HG03558 (cell line): ENCODE measurements around the gene FBXL5.

ENCODE experiments used
- ATAC-seq: cut with Tn5 transposase; IDR thresholded peaks from one replicate; pipeline ENCODE4 v1.9.1; 2021; ENCODE audit warnings: moderate number of reproducible peaks; ENCODE audit not compliant: unreplicated experiment; ENCODE audit errors: extremely low read depth

The FBXL5 gene

DNA sequence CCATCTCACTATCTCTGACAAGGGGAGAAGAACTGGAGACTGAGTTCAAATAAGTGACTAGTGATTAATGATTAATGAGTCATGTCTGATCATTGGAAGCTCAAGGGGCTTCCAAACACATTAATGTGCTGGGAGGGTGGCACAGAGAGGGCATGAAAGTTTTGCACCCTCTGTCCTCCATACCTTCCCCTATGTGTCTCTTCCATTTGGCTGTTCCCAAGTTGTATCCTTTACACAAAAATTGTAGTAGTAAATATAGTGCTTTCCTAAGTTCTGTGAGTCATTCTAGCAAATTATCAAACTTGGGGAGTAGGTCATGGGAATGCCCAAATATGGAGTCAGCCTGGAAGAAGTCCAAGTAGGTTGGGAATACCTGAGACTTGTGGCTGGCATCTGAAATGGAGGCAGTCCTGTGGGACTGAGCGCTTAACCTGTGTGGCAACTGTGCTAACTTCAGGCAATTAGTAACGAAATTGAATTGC lies 22.4 kb upstream of the FBXL5 start:
- ATAC-seq = no peak

DNA sequence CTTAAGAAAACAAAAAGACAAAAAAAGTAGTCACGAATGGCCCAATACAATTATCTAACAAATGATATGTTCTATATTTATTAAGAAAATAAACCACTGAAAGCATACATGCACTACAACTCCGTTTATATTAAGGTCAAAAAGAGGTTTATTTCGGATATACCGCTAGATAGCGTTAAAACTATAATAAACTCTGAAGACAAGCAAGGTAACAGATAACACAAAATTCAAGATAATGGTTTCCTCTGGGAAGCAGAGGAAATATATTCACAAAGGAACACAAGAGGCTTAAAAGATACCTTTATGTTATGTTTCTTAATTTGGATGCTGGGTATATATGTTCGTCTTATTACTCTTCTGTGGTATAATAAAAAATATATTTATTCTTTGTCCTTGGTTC lies 21.7 kb upstream of the FBXL5 start:
- no peak for ATAC-seq

DNA sequence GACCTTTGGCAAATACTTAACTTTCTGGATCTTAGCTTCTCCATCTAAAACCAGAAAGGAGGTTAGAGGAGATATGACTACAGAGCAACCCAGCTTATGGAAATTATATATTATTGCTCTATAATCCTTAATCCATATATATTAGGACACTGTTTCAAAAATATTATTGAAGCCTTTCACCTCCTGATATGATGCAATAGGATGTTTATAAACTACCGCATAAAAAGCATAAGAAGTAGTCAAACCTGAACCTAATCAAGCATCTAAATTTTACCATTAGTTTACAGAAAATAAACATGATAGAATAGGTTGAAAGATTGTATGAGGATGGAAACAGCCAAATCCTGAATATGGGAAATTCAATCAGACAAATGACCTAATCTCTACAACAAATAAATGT lies 20.9 kb upstream of the FBXL5 start:
- ATAC-seq = no peak

DNA sequence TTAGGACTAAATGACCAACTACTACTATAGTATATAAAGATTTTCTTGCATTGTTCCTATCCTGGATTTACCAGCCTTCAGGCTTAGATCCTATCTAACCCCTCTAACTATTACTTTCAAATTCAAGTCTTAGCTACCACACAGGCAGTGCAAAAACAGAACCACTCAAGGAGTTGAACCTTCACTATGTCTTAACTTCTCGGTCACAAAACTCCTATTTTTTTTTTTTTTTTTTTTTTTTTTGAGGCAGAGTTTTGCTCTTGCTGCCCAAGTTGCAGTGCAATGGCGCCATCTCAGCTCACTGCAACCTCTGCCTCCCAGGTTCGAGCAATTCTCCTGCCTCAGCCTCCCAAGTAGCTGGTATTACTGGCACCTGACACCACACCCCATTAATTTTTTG lies 20.2 kb upstream of the FBXL5 start:
- ATAC-seq = no peak

DNA sequence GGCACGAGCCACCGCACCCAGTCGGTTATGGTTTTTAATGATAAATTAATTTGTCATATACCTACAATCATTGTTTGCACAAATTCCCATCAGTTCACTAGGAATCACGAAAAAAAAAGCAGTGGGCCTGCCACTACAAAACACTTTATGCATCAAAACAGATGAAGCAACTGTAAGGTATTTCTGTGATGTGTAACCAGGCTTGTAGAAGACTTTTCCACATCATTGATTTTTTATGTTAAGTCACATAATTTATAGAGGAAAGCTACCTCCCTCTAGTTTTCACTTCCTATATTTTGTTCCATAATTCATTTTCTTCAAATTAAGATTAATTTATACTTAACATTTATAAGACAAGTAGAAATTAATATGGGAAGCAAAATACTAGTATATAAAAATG lies 19.8 kb upstream of the FBXL5 start:
- no peak for ATAC-seq

DNA sequence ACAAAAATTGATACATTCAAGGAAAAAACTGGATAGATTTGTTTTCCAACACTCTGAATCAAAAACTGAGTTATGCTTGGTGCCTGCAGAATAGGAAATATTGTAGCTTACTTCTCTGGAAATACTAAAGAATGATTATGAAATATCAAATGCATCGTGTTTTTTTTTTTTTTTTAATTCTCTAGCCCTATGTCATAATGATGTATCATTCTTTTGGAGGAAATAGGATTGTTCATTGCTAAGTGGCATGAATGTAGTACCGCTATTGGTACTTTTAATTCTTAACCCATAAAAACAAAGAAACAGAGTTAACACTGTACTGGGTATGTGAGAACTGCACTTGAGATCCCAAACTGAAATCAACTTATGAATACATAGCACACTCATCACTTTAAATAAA lies 18.9 kb upstream of the FBXL5 start:
- no peak for ATAC-seq

DNA sequence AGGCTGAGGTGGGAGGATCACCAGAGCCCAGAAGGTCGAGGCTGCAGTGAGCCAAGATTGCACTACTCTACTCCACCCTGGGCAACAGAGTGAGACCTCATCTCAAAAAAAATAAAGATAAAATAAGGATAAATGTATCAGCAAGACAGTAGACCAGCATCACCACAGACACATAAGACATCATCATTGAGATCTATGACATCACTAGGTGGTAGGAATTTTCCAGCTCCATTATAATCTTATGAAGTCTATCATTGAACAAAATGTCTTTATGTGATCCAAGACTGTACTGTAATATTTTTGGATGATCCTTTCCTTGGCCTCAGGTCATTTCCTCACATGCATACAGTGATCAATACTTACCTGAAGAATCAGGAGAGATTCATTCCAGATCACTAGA lies 18.2 kb upstream of the FBXL5 start:
- no peak for ATAC-seq

DNA sequence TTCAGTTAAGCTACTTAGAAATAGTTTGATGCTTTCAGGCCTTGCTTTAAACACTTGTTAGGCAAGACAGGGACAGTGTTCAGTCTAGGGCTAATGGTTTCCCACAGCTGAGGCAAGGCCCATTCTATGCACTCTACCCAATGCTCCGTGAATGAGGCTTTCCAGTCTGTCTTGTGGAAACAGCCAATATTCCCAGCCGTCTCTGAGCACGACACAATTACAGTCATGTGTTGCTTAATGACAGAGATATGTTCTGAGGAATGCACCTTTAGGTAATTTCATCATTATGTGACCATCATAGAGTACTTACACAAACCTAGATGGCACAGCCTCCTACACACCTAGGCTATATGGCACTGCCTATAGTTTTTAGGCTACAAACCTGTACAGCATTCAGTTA lies 16.9 kb upstream of the FBXL5 start:
- no peak for ATAC-seq

DNA sequence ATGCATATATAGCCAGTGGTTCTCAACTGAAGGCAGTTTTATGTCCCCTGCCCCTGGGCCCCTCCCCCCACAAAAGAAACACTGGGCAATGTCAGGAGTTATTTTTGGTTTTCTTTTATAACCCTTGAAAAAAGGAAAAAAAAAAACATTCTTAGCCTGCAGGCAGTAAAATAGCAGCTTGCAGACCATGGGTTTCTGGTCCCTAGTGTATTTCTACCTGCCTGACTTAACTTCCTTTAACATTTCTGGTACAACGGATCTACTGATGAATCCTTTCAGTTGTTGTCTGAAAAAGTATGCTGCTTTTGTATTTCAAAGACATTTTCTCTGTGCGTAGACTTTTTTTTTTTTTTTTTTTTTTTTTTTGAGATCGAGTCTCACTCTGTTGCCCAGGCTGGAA lies 15.4 kb upstream of the FBXL5 start:
- ATAC-seq = no peak

DNA sequence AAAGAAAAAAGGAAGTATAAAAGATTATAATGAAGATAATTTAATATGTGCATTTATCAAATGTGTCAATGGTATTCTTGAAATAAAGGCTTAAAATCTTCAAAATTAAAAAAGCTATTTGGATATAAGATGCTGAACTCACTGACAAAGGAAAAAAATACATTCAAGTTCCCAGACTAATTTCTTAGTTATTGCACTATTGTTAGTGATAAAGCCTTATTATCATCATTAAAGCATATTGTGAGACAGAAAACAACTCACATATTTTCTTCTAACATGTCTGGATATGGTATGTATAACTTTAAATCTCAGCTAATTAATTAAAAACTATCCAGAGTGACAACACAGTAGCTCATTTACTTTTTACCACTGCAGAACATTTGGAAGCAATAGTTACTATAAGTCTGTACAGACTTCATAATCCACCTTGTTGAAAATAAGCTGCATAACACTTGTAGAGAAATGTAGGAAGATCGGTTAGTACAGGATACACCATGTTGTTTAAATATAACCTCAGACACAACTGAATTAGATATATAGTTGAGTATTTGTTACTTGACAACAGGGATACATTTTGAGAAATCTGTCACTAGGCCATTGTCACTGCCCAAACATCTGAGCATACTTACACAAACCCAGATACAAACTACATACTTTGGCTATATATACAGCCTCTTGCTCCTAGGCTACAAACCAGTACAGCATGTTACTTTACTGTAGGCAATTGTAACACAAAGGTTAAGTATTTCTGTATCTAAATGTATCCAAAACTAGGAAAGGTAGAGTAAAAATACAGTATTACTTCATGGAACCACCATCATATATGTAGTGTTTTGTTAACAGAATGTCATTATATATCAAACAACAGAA lies 13.6 kb upstream of the FBXL5 start:
- ATAC-seq = no peak

DNA sequence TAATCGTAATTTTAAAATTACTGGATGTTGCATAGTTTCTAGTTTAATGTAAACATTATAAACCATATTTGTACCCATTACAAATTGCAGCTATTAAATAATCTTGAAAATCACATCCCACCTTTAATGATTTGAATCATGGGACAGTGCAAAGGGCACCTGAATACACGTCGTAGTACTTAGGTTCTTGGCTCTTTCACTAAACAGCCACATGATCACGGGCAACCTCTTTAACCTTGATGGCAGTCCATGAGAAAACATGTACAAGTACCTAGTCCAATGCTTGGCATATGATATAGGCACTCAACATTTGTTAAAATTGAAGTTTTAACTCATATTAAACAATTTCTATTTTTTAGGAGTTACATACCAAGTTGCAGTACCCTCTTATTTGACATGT lies 11.8 kb upstream of the FBXL5 start:
- ATAC-seq = no peak

DNA sequence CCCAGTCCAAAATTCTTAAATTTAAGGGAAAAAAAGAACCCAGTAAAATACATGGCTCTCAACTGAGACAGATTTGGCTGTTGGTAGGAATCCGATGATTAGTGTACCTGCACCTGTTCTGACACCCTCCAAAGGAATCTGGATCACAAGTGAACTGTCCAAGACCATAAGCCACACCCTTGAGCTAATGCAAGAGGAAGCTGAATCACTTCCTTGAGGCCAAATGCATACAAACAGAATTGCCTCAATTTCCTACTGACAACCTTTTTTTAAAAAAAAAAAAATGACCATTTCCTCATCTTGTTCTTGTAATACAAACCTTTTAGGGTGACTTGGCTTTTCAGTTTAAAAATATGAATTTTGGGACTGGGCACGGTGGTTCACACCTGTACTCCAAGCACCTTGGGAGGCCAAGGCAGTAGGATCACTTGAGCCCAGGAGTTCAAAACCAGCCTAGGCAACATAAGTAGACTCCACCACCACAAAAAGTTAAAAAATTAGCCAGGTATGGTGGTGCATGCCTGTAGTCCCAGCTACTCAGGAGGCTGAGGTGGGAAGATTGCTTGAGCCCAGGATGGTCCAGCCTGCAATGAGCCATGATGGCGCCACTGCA lies 10.7 kb upstream of the FBXL5 start:
- no peak for ATAC-seq

DNA sequence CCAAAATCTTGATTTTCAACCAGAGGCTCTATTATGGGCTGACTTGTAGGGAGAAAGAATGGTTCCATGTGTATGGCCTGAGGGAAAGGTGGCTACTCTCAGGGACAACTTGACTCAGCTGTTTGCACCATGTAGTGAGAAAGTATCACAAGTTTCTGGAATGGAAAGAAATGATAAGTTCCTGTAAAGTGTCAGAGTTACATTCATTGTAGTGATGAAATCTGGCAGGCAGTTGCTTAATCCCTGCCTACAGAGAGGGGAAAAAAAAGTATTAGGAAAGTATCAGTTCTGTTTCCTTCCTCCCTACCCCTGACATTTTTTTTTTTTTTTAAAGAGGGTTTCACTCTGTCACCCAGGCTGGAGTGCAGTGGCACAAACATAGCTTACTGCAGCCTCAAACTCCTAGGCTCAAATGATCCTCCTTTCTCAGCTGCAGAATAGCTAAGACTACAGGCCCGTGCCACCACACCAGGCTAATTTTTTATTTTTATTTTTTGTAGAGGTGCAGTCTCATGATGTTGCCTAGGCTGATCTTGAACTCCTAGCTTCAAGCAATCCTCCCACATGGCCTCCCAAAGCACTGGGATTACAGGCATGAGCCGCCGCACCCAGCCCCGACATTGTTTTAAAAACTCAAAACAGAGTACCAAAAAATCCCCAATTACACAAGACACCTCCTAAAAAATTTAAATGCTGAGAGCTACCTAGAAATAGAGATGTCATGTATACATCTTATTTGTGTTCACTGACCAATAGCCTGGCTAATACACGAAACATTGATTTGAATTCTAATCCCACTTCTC lies 4.8 kb upstream of the FBXL5 start:
- no peak for ATAC-seq

DNA sequence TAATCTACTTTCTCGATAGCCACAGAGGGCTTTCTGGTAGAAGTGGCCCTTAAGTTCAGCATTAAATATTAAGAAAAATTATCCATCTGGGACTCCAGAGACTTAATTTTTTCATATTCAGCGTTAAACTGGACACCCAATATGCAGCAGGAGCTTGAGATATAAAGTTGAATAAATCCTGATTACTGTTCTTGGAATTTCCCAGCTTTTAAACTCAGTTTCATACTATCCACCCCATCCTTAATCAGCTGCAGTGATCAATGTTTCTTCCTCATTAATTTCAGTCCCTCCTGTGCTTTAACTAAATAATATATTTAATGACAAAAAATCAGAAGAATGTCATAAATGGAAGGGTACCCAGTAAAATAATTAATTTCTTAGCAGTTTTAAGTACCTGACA lies 3.6 kb upstream of the FBXL5 start:
- ATAC-seq = no peak

DNA sequence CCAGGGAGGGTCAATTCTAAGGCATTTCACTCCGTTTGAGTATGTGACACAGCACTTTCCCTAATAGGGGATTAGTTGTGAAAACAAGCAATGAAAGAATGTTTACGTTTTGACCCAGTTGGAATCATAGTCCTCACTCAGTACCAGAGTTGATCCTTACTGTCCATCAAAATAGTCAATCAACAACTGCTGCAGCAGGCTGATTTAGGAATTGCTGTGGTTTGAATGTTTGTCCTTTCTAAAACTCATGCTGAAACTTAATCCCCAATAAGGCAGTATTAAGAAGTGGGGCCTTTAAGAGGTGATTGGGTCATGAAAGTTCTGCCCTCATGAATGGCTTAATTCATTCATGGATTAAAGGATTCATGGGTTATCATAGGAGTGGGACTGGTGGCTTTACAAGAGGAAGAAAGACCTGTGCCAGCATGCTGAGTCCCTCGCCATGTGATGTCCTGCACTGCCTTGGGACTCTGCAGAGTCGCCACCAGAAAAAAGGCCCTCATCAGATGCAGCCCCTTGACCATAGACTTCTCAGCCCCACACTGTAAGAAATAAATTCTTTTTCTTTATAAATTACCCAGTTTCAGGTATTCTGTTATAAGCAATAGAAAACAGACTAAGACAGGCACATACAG lies 3.1 kb upstream of the FBXL5 start:
- no peak for ATAC-seq

DNA sequence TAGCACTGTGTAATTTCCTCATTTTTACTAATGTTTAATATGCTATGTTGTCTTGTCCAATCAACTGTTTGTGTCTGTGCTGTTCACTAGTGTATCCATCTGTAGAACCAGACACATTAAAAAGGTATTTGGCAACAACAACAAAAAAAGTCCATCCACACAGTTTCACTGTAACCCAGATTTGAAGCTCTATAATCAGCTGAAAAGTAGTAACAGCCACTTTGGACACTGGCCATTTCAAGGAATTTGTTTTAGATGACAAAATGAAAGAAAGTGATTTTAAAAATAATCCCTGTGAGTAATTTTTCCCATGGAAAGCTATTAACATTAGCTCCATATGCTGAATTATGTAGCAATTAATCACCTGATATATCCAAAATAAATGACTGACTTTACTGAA lies 2.2 kb upstream of the FBXL5 start:
- ATAC-seq = no peak

DNA sequence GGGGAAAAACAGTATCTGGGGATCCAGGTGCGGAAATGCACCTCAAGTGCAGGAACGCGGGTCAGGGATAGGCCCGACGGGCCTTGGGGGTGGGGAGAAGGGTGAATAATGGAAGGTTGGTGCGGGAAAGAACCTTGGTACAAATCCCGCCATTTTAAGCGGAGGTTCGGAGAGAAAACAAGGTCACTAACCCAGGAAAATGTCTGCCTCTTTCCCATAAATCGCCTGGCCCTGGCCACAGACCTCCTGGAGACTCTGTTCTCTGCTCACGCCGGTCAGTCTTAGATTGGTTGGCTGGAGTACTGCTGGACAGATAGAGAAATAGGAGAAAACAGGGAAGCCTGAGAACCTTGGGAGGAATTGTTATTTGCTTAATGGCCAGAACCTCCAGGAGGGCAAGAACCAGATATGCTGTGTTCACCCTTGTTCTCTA lies 897 bp upstream of the FBXL5 start:
- no peak for ATAC-seq

DNA sequence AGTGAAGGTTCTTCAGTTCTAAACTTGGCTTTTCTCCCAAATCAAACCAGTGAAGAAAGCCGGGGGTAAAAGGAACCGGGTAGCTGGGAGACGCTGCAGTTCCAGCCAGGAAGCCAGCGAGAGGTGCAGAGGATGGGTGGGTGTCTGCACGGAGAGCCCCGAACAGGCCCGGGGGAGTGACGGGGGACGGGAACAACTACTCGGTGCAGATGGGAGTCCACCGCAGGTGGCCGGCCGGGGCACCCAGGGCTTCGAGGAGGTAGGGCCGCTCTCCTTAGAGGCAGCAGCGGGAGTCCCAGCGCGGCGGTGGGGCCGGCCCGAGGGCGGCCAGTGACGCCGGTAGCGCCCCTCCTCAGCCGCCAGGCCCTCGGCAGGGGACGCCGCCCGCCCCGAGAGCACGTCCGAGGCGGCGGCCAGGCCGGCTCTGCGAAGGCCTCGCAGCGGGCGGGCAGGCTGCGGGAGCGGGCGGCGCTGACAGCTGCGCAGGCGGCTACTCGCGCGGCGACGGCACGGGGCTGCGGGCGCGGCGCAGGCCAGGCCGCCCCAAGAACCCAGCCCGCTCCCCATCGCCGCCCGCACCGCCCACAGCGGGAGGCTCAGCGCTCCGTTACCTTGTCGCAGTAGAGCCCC lies 449 bp downstream of the FBXL5 start:
- peak; percentile 34 for ATAC-seq

DNA sequence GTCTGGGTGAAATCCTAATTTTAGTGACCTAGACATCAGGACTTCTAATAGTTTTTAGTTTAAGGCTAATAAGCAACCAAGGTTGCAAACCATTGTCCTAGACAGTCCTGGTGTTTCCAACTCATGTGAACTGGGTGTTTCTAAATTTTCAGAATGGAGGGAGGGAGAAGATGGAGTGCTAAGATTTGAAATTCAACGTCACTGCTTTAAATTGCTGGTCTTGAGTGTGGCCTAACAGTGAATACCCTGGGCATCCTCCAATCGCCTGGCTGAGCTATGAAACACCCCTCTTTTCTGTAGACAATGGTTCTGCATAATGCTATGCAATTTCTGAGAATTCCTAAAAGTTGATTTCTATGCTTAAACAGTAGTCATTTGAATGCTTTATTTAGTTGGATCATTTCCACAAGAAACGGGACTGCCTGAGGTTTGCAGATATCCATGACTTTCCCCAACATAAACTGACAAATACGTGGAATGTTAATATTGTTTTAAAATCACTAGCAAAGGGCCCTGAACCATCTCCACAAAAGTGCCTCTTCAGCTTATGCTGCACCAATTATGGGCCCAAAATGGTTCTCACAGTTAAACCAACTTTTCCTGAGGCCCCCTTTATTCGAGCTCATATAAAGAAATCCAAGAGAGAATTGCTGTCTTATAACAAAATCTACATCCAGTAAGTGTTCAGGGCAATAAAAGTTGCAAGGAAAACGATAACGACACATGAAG lies 1.1 kb downstream of the FBXL5 start:
- no peak for ATAC-seq

DNA sequence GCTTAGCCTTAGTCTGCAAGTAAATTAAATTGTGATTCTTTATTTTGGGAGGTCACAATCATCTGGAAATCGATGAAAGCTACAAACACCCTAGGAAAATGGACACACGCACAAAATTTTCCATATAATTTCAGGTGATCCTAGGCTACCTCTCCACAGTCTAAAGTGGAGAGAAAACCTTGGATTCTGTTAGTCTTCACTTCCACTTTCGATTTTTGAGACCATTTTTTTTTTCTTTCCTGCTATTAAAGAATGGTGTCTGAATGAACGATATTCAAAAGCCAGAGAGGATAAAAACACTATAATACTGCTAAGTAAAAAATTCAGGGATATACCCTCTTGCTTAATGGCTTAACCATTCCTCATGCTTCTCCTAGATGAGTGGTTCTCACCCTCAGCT lies 1.7 kb downstream of the FBXL5 start:
- no peak for ATAC-seq
